Amniotic epithelial cell (primary cell): ENCODE data around the gene HOXC9.

Experiments used
- DNase-seq: peaks from one replicate; pipeline ENCODE4 v3.0.0-alpha.2; 2010; ENCODE audit warnings: low read depth

The HOXC9 gene

GRCh38 chr12:54015018-54015931 is 15.3 kb downstream of the HOXC9 start:
- no peak for DNase-seq

- DNase-seq = no peak
These were observed 16.1 kb downstream of the HOXC9 start for GRCh38 chr12:54016051-54016450.

GRCh38 chr12:54016478-54016964 is 16.6 kb downstream of the HOXC9 start:
- peak; percentile 94 for DNase-seq

- DNase-seq = no peak
These were observed 17.2 kb downstream of the HOXC9 start for GRCh38 chr12:54017027-54017788.

GRCh38 chr12:54017878-54018467 is 18.0 kb downstream of the HOXC9 start:
- DNase-seq = peak; percentile 95

GRCh38 chr12:54018468-54018984 is 18.6 kb downstream of the HOXC9 start:
- DNase-seq = peak; percentile 61

- DNase-seq = no peak
These were observed 19.3 kb downstream of the HOXC9 start for GRCh38 chr12:54019091-54019811.

- peak; percentile 70 for DNase-seq
These were observed 20.1 kb downstream of the HOXC9 start for GRCh38 chr12:54019924-54020590.

GRCh38 chr12:54020591-54021405 is 20.8 kb downstream of the HOXC9 start:
- DNase-seq = no peak

- DNase-seq = peak; percentile 66
These were observed 21.6 kb downstream of the HOXC9 start for GRCh38 chr12:54021432-54022013.

- DNase-seq = no peak
These were observed 23.3 kb downstream of the HOXC9 start for GRCh38 chr12:54022960-54023884.

- DNase-seq = no peak
These were observed 24.2 kb downstream of the HOXC9 start for GRCh38 chr12:54024127-54024526.

- DNase-seq = no peak
These were observed 24.8 kb downstream of the HOXC9 start for GRCh38 chr12:54024581-54025305.

- peak; percentile 57 for DNase-seq
These were observed 25.8 kb downstream of the HOXC9 start for GRCh38 chr12:54025499-54026405.

GRCh38 chr12:54026640-54027441 is 26.9 kb downstream of the HOXC9 start:
- no peak for DNase-seq

GRCh38 chr12:54027442-54027786 is 27.5 kb downstream of the HOXC9 start:
- DNase-seq = no peak
